ENCODE results near the gene LHFPL2.
A peak's percentile ranks its signal among the peaks of the same experiment; 100 is the strongest.

LHFPL2 gene

GRCh38 chr5:78513441-78513840 is 135.1 kb downstream of the LHFPL2 start:
- DNase-seq (ENCODE audit: low read depth), result no peak
- H3K4me3 ChIP-seq (ENCODE audit: low read depth, low read length), result no peak overlapping the region
- TF ChIP-seq CTCF (IDR thresholded peaks at IDR 0.05; ENCODE audit: low read depth, low read length) (no peak), MYC (IDR thresholded peaks at IDR 0.05; ENCODE audit: low read depth, low read length) (no peak), POLR2A (IDR thresholded peaks at IDR 0.05; ENCODE audit: extremely low read depth, insufficient read length) (no peak)
- TF ChIP-seq, protein P1, sequence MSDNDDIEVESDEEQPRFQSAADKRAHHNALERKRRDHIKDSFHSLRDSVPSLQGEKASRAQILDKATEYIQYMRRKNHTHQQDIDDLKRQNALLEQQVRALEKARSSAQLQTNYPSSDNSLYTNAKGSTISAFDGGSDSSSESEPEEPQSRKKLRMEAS (IDR thresholded peaks at IDR 0.05; ENCODE audit: low read depth, low read length), result no peak

GRCh38 chr5:78512435-78512834 is 136.1 kb downstream of the LHFPL2 start:
- no peak overlapping the region for H3K4me3 ChIP-seq (ENCODE audit: low read depth, low read length)
- DNase-seq (ENCODE audit: low read depth), result no peak
- TF ChIP-seq CTCF (IDR thresholded peaks at IDR 0.05; ENCODE audit: low read depth, low read length) (no peak), POLR2A (IDR thresholded peaks at IDR 0.05; ENCODE audit: extremely low read depth, insufficient read length) (no peak), MYC (IDR thresholded peaks at IDR 0.05; ENCODE audit: low read depth, low read length) (no peak)
- TF ChIP-seq, protein P1 (IDR thresholded peaks at IDR 0.05; ENCODE audit: low read depth, low read length), result no peak

DNA sequence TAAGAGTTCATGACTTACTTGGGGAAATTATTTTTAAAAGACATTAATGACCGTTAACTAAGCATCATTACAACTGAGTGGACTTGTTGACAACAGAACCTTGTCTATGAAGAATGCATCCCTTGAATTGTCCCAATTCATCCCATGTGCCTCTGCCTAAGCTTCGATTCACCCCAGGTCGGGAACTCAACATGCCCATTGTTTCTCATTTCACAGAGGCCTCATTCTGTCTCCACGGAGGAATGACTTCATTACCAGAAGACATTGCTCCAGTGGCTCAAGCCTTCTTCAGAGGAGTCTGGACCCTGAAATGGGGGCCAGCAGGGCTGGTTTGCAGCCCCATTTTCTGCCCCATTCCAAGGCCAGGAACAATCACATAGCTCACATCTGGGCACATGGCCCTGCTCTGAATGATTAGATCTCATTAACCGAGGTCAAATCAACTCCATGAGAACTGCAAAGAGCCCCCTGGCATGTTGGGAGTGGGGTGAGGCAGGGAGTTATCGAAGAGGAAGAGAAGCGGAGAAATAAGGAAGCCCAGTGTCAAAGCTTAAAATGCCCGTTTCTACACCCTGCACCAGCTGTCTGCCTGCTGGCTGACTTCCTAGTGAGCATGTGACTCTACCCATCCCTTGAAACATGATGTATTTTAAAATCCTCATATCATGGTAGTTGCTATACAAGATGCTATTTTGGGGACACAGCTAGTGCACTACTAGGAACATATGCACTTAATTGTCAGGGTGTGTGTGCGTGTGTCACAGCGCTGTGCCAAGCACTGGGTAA is 137.3 kb downstream of the LHFPL2 start:
- no peak overlapping the region for H3K4me3 ChIP-seq (ENCODE audit: low read depth, low read length)
- DNase-seq (ENCODE audit: low read depth), result no peak
- no peak for TF ChIP-seq POLR2A (IDR thresholded peaks at IDR 0.05; ENCODE audit: extremely low read depth, insufficient read length)
- TF ChIP-seq, protein P1 (IDR thresholded peaks at IDR 0.05; ENCODE audit: low read depth, low read length), result no peak
- no peak for TF ChIP-seq MYC (IDR thresholded peaks at IDR 0.05; ENCODE audit: low read depth, low read length)
- TF ChIP-seq CTCF (IDR thresholded peaks at IDR 0.05; ENCODE audit: low read depth, low read length), result no peak

DNA sequence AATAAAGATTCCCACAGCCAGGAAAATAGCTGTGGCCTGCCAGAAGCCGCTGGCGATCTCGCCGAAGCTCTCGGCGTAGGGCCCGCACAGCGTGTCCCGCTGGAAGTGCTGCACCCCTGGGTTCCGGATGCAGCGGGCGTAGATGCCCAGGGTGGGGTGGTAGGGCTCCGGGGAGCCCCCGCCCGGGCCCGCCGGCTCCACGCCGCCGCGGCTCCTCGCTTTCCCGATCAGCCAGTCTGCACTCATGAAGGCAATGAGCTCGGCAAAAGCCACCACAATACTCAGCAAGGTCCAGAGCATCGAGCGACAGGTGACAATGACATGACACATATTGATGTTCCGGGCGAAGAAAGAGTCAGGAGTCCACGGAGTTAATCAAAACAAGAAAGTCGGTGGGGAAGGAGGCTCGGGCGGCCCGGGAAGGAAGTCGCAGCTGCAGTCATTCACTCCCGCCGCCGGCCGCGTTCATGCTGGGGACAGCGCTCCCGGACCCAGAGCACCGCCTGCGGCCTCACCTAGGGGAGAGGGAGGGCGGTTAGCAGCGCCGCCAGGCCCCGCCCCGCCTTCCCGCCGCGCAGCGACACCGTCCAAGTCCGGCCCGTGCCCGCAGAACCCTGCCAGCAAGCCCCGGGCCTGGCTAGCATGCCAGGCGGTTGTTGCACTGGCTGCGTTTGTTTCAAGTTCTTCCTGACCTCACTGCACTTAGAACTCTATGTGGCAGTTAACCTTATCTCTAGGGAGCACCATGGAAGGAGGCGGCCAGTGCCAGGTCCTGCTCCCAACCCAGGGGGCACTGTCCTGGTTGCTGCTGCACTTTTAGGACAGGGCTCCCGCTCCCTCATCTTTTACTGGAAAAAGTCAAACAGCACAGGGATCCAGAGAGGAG is 138.4 kb downstream of the LHFPL2 start:
- TF ChIP-seq MYC (IDR thresholded peaks at IDR 0.05; ENCODE audit: low read depth, low read length) (no peak), CTCF (IDR thresholded peaks at IDR 0.05; ENCODE audit: low read depth, low read length) (peak; percentile 19), POLR2A (IDR thresholded peaks at IDR 0.05; ENCODE audit: extremely low read depth, insufficient read length) (no peak)
- TF ChIP-seq, protein P1 (IDR thresholded peaks at IDR 0.05; ENCODE audit: low read depth, low read length), result 0 out of 2 replicates have a peak, but pooled peaks have one; percentile 12
- DNase-seq (ENCODE audit: low read depth), result peak; percentile 76
- peak overlapping the region; percentile 53 for H3K4me3 ChIP-seq (ENCODE audit: low read depth, low read length)

- no peak for TF ChIP-seq CTCF (IDR thresholded peaks at IDR 0.05; ENCODE audit: low read depth, low read length)
- TF ChIP-seq, protein P1 (IDR thresholded peaks at IDR 0.05; ENCODE audit: low read depth, low read length), result no peak
- TF ChIP-seq POLR2A (IDR thresholded peaks at IDR 0.05; ENCODE audit: extremely low read depth, insufficient read length), result no peak
- TF ChIP-seq MYC (IDR thresholded peaks at IDR 0.05; ENCODE audit: low read depth, low read length), result no peak
- DNase-seq (ENCODE audit: low read depth), result no peak
- no peak overlapping the region for H3K4me3 ChIP-seq (ENCODE audit: low read depth, low read length)
These were observed 139.3 kb downstream of the LHFPL2 start for GRCh38 chr5:78509145-78509865.
